ENCODE data around the gene FOXO6. TPM values are rescaled to one million over a fixed set of nuclear protein-coding genes. Genes with fewer than 3 reads are reported as not detected.

The FOXO6 gene
- total RNA-seq, 1 experiment from 2014 or later, result 5.4 TPM

DNA sequence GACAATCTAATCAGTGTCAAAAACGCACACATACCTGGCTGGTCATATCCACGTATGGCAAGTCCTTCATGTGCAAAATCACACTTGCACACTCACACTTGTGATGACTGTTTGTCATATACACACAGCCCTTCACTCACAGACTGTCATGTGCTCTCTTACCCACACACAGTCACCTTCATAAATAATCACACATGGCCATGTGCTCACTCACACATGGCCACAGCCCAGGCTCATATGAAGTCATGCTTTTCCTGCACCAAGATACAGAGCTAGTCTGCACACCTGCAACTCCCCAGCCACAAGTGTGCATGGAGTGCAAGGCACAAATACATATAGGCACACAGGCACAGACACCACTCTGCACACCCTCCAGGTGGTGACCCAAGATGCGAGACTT is 45.4 kb upstream of the FOXO6 start (continued):
- TF ChIP-seq HMGXB4 (CRISPR knock-in tag; IDR thresholded peaks at IDR 0.05) (no peak), ZBTB21 (CRISPR knock-in tag; IDR thresholded peaks at IDR 0.05; ENCODE audit: borderline replicate concordance) (no peak), TCF7 (CRISPR knock-in tag; IDR thresholded peaks at IDR 0.05; ENCODE audit: low read depth) (no peak), PRRX2 (CRISPR knock-in tag; IDR thresholded peaks at IDR 0.05) (no peak), FOXP4 (CRISPR knock-in tag; IDR thresholded peaks at IDR 0.05) (no peak)
- TF ChIP-seq, protein P1, sequence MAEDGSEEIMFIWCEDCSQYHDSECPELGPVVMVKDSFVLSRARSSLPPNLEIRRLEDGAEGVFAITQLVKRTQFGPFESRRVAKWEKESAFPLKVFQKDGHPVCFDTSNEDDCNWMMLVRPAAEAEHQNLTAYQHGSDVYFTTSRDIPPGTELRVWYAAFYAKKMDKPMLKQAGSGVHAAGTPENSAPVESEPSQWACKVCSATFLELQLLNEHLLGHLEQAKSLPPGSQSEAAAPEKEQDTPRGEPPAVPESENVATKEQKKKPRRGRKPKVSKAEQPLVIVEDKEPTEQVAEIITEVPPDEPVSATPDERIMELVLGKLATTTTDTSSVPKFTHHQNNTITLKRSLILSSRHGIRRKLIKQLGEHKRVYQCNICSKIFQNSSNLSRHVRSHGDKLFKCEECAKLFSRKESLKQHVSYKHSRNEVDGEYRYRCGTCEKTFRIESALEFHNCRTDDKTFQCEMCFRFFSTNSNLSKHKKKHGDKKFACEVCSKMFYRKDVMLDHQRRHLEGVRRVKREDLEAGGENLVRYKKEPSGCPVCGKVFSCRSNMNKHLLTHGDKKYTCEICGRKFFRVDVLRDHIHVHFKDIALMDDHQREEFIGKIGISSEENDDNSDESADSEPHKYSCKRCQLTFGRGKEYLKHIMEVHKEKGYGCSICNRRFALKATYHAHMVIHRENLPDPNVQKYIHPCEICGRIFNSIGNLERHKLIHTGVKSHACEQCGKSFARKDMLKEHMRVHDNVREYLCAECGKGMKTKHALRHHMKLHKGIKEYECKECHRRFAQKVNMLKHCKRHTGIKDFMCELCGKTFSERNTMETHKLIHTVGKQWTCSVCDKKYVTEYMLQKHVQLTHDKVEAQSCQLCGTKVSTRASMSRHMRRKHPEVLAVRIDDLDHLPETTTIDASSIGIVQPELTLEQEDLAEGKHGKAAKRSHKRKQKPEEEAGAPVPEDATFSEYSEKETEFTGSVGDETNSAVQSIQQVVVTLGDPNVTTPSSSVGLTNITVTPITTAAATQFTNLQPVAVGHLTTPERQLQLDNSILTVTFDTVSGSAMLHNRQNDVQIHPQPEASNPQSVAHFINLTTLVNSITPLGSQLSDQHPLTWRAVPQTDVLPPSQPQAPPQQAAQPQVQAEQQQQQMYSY (CRISPR knock-in tag; IDR thresholded peaks at IDR 0.05), result no peak
- TF ChIP-seq, protein P2, sequence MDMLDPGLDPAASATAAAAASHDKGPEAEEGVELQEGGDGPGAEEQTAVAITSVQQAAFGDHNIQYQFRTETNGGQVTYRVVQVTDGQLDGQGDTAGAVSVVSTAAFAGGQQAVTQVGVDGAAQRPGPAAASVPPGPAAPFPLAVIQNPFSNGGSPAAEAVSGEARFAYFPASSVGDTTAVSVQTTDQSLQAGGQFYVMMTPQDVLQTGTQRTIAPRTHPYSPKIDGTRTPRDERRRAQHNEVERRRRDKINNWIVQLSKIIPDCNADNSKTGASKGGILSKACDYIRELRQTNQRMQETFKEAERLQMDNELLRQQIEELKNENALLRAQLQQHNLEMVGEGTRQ (CRISPR knock-in tag; IDR thresholded peaks at IDR 0.05), result no peak

- peaks cover 33% of the 10 kb centered on the region for H3K4me1 Mint-ChIP-seq
- ATAC-seq (no peak), DNase-seq (ENCODE audit: low spot score) (no peak)
- TF ChIP-seq OVOL2 (CRISPR knock-in tag; IDR thresholded peaks at IDR 0.05; ENCODE audit: borderline replicate concordance) (no peak), FOXP1 (CRISPR knock-in tag; IDR thresholded peaks at IDR 0.05; ENCODE audit: borderline replicate concordance) (no peak)
- H3K9me3 Mint-ChIP-seq, result no peaks in the 10 kb centered on the region
- H3K36me3 Mint-ChIP-seq, result no peaks in the 10 kb centered on the region
- H3K27ac Mint-ChIP-seq, result no peak overlapping the region
- CTCF ChIA-PET, result interaction anchor here (1.6 to 3.0 kb wide), 2 partner anchors 14 to 35 kb away, joined by 6 to 13 read pairs; no protein-coding TSS in a partner anchor
- no peak overlapping the region for H3K4me3 Mint-ChIP-seq
- H3K27me3 Mint-ChIP-seq (ENCODE audit: low read depth), result peaks cover 10% of the 10 kb centered on the region
- POLR2A ChIA-PET, result no interaction called here
These were observed 43.9 kb upstream of the FOXO6 start for GRCh38 chr1:41317361-41317760.

GRCh38 chr1:41318135-41318534 is 43.1 kb upstream of the FOXO6 start:
- no peak for DNase-seq (ENCODE audit: low spot score)
- no peaks in the 10 kb centered on the region for H3K36me3 Mint-ChIP-seq
- ATAC-seq, result no peak
- H3K4me1 Mint-ChIP-seq, result peaks cover 33% of the 10 kb centered on the region
- ChIA-PET CTCF (interaction anchor here (0.6 to 5.5 kb wide), 9 partner anchors 13 to 335 kb away, joined by 3 to 87 read pairs (median 3); no protein-coding TSS in a partner anchor), POLR2A (no interaction called here)
- H3K27me3 Mint-ChIP-seq (ENCODE audit: low read depth), result peaks cover 10% of the 10 kb centered on the region
- H3K4me3 Mint-ChIP-seq, result no peak overlapping the region
- H3K9me3 Mint-ChIP-seq, result no peaks in the 10 kb centered on the region
- no peak for TF ChIP-seq TEAD1 (CRISPR knock-in tag; IDR thresholded peaks at IDR 0.05)
- no peak for TF ChIP-seq ZNF121 (CRISPR knock-in tag; IDR thresholded peaks at IDR 0.05)
- no peak for TF ChIP-seq ZNF317 (CRISPR knock-in tag; IDR thresholded peaks at IDR 0.05; ENCODE audit: borderline replicate concordance, low read depth)
- no peak for TF ChIP-seq SP1 (CRISPR knock-in tag; conservative IDR thresholded peaks at IDR 0.05)
- TF ChIP-seq, protein P3, sequence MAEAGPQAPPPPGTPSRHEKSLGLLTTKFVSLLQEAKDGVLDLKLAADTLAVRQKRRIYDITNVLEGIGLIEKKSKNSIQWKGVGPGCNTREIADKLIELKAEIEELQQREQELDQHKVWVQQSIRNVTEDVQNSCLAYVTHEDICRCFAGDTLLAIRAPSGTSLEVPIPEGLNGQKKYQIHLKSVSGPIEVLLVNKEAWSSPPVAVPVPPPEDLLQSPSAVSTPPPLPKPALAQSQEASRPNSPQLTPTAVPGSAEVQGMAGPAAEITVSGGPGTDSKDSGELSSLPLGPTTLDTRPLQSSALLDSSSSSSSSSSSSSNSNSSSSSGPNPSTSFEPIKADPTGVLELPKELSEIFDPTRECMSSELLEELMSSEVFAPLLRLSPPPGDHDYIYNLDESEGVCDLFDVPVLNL (CRISPR knock-in tag; IDR thresholded peaks at IDR 0.05; ENCODE audit: borderline replicate concordance, low read depth), result no peak
- no peak for TF ChIP-seq NR2C2 (CRISPR knock-in tag; IDR thresholded peaks at IDR 0.05)
- no peak for TF ChIP-seq ZNF425 (CRISPR knock-in tag; conservative IDR thresholded peaks at IDR 0.05)
- TF ChIP-seq, protein P4, sequence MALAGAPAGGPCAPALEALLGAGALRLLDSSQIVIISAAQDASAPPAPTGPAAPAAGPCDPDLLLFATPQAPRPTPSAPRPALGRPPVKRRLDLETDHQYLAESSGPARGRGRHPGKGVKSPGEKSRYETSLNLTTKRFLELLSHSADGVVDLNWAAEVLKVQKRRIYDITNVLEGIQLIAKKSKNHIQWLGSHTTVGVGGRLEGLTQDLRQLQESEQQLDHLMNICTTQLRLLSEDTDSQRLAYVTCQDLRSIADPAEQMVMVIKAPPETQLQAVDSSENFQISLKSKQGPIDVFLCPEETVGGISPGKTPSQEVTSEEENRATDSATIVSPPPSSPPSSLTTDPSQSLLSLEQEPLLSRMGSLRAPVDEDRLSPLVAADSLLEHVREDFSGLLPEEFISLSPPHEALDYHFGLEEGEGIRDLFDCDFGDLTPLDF (CRISPR knock-in tag; IDR thresholded peaks at IDR 0.05), result no peak
- no peak for TF ChIP-seq MLX (CRISPR knock-in tag; IDR thresholded peaks at IDR 0.05)
- H3K27ac Mint-ChIP-seq, result no peak overlapping the region
